Cardiac fibroblast (primary cell): Measurements from ENCODE around the gene KCNMA1.

Source experiments
- DNase-seq, 2 donors: peaks; one replicate each; pipeline versions ENCODE4 v3.0.0 to v3.0.0-alpha.2; 2010; ENCODE audit warnings: low read depth in 2 of 2
- H3K4me3 ChIP-seq, 2 donors: replicated peaks in 1 of 2; 1 replicate in 1 of 2; 2 replicates in 1 of 2; pipeline ENCODE4 v1.5.1; 2011; ENCODE audit warnings: low read depth in 2 of 2, low read length in 2 of 2, mild to moderate bottlenecking in 2 of 2, moderate library complexity in 1 of 2
- CTCF ChIP-seq: IDR thresholded peaks from one replicate; pipeline ENCODE4 v1.5.1; 2011; ENCODE audit warnings: low read depth, mild to moderate bottlenecking, low read length, inconsistent platforms

KCNMA1 gene

GRCh38 chr10:76990561-76990960, 647.0 kb downstream of the KCNMA1 start:
- TF ChIP-seq CTCF, result no peak
- no peak for DNase-seq

GRCh38 chr10:76984559-76985443, 652.8 kb downstream of the KCNMA1 start:
- peak; percentile 82 to 83 for DNase-seq
- peak; percentile 86 for TF ChIP-seq CTCF
- no peak overlapping the region for H3K4me3 ChIP-seq

More at GRCh38 chr10:76990561-76990960, 647.0 kb downstream of the KCNMA1 start:
- H3K4me3 ChIP-seq, result no peak overlapping the region

- H3K4me3 ChIP-seq, result no peak overlapping the region
- TF ChIP-seq CTCF, result no peak
- peak in 1 of 2 donors; percentile 6 for DNase-seq
These were observed 654.0 kb downstream of the KCNMA1 start for GRCh38 chr10:76983624-76984023.

- no peak for DNase-seq
- no peak overlapping the region for H3K4me3 ChIP-seq
- no peak for TF ChIP-seq CTCF
These were observed 654.9 kb downstream of the KCNMA1 start for GRCh38 chr10:76982671-76983070.

GRCh38 chr10:76981251-76981650, 656.4 kb downstream of the KCNMA1 start:
- TF ChIP-seq CTCF, result no peak
- no peak overlapping the region for H3K4me3 ChIP-seq
- no peak for DNase-seq

GRCh38 chr10:76977901-76978300, 659.7 kb downstream of the KCNMA1 start:
- no peak for DNase-seq
- no peak for TF ChIP-seq CTCF
- H3K4me3 ChIP-seq, result no peak overlapping the region

- TF ChIP-seq CTCF, result no peak
- no peak overlapping the region for H3K4me3 ChIP-seq
- DNase-seq, result no peak
These were observed 660.6 kb downstream of the KCNMA1 start for GRCh38 chr10:76977046-76977445.
